IPS-NIHi11 (cell line): ENCODE data around the gene ZNF782.
"Not testable (repeated sequence)": the region's sequence is repeated elsewhere in the genome, so short reads cannot be mapped to it uniquely, and the experiment has no call there.

Source experiments
- DNase-seq: peaks from one replicate; pipeline ENCODE4 v3.0.0; 2012; ENCODE audit warnings: mixed read lengths, low spot score

ZNF782 gene

DNA sequence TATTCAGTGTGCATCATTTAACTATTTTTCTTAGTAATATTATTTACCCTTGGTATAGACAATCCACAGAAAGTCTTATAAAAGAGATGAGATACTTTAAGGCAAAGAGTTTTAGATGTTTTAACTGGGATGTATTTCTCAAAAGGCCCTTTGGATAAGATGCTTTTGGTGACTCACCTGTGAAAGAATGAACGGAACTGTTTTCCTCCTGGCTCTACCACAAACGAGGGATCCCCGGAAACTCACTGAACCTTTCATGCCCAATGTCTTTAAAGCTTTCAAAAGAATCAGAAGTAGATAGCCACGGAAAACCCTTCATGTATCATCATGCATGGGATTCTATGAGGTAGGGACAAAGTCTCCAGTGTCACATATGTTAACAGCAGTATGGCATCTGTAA lies 1.6 kb downstream of the ZNF782 start:
- no peak for DNase-seq

DNA sequence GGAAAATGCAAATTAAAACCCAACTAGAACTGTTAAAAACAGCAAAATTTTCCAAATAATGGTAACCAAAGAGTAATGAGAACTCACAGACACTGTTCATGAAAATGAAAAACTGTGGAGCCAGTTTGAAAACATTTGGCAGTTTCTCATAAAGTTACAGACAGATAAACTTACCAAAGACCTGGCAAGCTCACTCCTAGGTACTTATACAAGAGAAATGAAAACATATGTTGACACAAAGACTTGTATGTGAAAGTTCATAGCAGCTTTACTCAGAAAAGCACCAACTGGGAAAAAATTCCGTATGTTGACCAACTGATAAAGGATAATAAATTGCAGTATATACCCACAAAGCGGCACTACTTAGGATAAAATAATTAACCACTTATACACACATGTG lies 10.3 kb downstream of the ZNF782 start:
- no peak for DNase-seq

DNA sequence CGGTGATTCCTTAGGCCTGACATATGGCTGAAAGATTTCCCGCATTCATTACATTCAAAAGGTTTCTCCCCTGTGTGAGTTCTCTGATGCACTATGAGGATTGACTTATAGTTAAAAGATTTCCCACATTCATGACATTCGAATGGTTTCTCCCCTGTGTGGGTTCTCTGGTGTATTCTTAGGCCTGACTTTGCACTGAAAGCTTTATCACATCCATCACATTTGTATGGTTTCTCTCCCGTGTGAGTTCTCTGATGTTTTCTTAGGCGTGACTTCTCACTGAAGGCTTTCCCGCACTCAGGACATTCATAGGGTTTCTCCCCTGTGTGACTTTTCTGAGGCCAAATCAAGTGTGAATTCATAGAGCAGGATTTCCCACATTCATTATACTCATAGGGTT lies 35.8 kb downstream of the ZNF782 start:
- no peak for DNase-seq

GRCh38 chr9:96817973-96818372 lies 36.3 kb downstream of the ZNF782 start:
- no peak for DNase-seq

GRCh38 chr9:96813607-96814006 lies 40.7 kb downstream of the ZNF782 start:
- no peak for DNase-seq

GRCh38 chr9:96798959-96799358 lies 55.4 kb downstream of the ZNF782 start:
- not testable (repeated sequence) for DNase-seq

DNA sequence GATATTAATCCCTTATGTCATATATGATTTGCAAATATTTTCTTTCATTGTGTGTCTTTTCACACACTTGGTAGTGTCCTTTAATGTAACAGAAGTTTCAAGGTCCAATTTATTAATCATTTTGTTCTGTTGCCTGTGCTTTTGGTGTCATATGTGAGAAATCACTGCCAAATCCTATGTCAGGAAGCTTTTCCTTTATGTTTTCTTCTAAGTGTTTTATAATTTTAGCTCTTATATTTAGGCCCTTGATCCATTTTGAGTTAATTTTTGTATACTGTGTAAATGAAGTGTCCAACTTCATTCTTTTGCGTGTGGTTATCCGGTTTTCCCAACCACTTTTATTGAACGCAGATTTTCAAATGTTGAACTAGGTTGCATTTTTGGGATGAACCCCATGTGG lies 70.3 kb downstream of the ZNF782 start:
- DNase-seq, result no peak

- no peak for DNase-seq
These were observed 72.1 kb downstream of the ZNF782 start for GRCh38 chr9:96782235-96782634.

DNA sequence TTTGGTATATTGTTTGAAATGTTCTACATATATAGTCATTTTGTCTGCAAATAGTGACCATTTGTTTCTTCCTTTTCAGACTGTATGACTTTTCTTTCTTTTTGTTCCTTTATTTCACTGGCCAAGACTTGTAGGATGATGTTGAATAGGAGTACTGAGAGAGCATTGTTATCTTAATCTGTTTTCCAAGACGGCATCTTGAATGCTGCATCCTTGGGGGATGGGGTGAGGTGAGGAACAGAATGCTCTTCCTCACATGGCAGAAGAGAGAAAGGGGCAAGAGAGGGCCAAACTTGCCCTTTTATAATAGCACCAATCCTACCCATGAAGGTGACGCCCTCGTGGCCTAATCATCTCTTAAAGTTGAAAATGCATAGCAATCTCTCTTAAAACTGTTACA lies 72.8 kb downstream of the ZNF782 start:
- DNase-seq, result no peak

DNA sequence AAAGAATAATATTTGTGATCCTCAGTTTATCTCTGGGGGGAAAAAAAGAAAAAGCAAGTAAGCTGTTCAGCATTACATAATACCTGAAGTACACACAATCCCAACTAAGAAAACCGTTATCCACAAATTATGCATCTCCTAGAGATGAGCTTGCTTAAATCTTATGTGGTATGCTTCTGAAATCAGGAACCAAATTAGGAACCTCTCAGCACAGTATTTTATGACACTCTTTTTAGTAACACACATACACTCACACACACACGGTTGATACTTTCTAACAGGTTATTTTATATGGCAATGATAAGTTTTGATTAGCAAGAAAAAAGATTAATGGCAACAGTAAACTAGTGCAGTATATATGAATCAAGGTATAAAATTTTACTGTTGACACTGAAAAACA lies 75.2 kb downstream of the ZNF782 start:
- DNase-seq, result no peak

- no peak for DNase-seq
These were observed 76.9 kb downstream of the ZNF782 start for GRCh38 chr9:96777426-96777864.

GRCh38 chr9:96771124-96771523 lies 83.2 kb downstream of the ZNF782 start:
- no peak for DNase-seq

DNA sequence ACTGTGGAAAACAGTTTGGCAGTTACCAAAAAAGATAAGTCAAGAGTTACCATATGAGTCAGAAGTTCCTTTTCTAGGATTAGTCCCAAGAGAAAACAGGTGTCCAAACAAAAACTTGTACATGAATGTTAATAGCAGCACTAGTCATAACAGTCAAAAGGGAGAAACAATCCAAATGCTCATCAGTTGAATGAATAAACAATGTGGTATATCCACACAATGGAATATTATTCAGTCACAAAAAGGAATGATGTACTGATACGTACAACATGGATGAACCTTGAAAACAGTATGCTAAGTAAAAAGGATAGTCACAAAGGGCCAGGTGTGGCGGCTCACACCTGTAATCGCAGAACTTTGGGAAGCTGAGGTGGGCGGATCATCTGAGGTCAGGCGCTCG lies 84.3 kb downstream of the ZNF782 start:
- DNase-seq, result no peak
